Transverse colon (tissue), 4 donors: ENCODE results near the gene TH.

Experiments
- CTCF ChIP-seq, 5 experiments: fragments of 200-600 bp in 3 of 5; fragments of 450-650 bp in 2 of 5; sonication (generic) in 3 of 5; IDR thresholded peaks; 1 replicate in 2 of 5; 2 replicates in 3 of 5; pipeline ENCODE4 v1.5.1; 2016 to 2017; ENCODE audit warnings: antibody characterized with exemption in 5 of 5, inconsistent platforms in 3 of 5, mild to moderate bottlenecking in 2 of 5, moderate library complexity in 1 of 5
- POLR2A ChIP-seq: fragments of 450-650 bp; IDR thresholded peaks from one replicate; pipeline ENCODE4 v1.6.1; 2016; ENCODE audit warnings: antibody characterized with exemption, mild to moderate bottlenecking, moderate library complexity
- POLR2AphosphoS5 ChIP-seq, 3 donors: sonication (generic); formaldehyde crosslinking; IDR thresholded peaks; one replicate each; pipeline ENCODE4 v1.6.1; 2016; ENCODE audit warnings: antibody characterized with exemption in 3 of 3

GRCh38 chr11:2138068-2138430, 33.6 kb downstream of the TH start:
- TF ChIP-seq CTCF (IDR thresholded peaks at IDR 0.05) (no peak), POLR2AphosphoS5 (IDR thresholded peaks at IDR 0.05) (no peak), POLR2A (no peak)
